GM21381 (cell line): Measurements from ENCODE around the gene MEGF6.

Source experiments
- ATAC-seq: cut with Tn5 transposase; IDR thresholded peaks from one replicate; pipeline ENCODE4 v1.9.1; 2021; ENCODE audit warnings: mild to moderate bottlenecking, moderate library complexity; ENCODE audit not compliant: unreplicated experiment

The MEGF6 gene

GRCh38 chr1:3472088-3472850 lies 139.0 kb downstream of the MEGF6 start:
- ATAC-seq: no peak

GRCh38 chr1:3471356-3472087 lies 139.8 kb downstream of the MEGF6 start:
- ATAC-seq: no peak

- ATAC-seq: no peak
Measured at GRCh38 chr1:3470650-3471355, 140.5 kb downstream of the MEGF6 start.

GRCh38 chr1:3469849-3470649 lies 141.3 kb downstream of the MEGF6 start:
- no peak for ATAC-seq

GRCh38 chr1:3469104-3469848 lies 142.0 kb downstream of the MEGF6 start:
- ATAC-seq: no peak

GRCh38 chr1:3468236-3469103 lies 142.8 kb downstream of the MEGF6 start:
- ATAC-seq: no peak

GRCh38 chr1:3467096-3468036 lies 143.9 kb downstream of the MEGF6 start:
- no peak for ATAC-seq

- no peak for ATAC-seq
Measured at GRCh38 chr1:3466366-3467075, 144.8 kb downstream of the MEGF6 start.

GRCh38 chr1:3465935-3466321 lies 145.4 kb downstream of the MEGF6 start:
- no peak for ATAC-seq

- no peak for ATAC-seq
Measured at GRCh38 chr1:3465091-3465934, 146.0 kb downstream of the MEGF6 start.

- ATAC-seq: no peak
Measured at GRCh38 chr1:3464649-3465025, 146.7 kb downstream of the MEGF6 start.

GRCh38 chr1:3463891-3464648 lies 147.2 kb downstream of the MEGF6 start:
- no peak for ATAC-seq

- ATAC-seq: no peak
Measured at GRCh38 chr1:3463408-3463863, 147.9 kb downstream of the MEGF6 start.

- ATAC-seq: no peak
Measured at GRCh38 chr1:3463013-3463385, 148.3 kb downstream of the MEGF6 start.

- no peak for ATAC-seq
Measured at GRCh38 chr1:3462356-3463012, 148.8 kb downstream of the MEGF6 start.

- no peak for ATAC-seq
Measured at GRCh38 chr1:3461934-3462275, 149.4 kb downstream of the MEGF6 start.
